Heart left ventricle (tissue), 16 donors: ENCODE results near the gene MDFIC. TPM values are rescaled to one million over a fixed set of nuclear protein-coding genes. Genes with fewer than 3 reads are reported as not detected.

Source experiments
- ATAC-seq, 4 donors: fragments of 200-7000 bp; cut with Tn5 transposase; one replicate each; pipeline ENCODE4 v1.9.1; 2020 to 2022; ENCODE audit warnings: moderate library complexity in 4 of 4, mild to moderate bottlenecking in 3 of 4, moderate number of reproducible peaks in 1 of 4
- DNase-seq, 5 donors: peaks; one replicate each; pipeline ENCODE4 v3.0.0-alpha.2; 2020
- H3K27ac ChIP-seq, 12 donors: fragments of 200-600 bp; sonication (generic) in 4 of 12; one replicate each; pipeline versions ENCODE4 v1.5.0 to v1.8.0; 2016 to 2022; ENCODE audit warnings: mild to moderate bottlenecking in 2 of 12
- H3K27me3 ChIP-seq, 9 donors: fragments of 200-600 bp; sonication (generic) in 2 of 9; one replicate each; pipeline versions ENCODE4 v1.5.1 to v1.8.0; 2016 to 2022; ENCODE audit warnings: mild to moderate bottlenecking in 3 of 9
- H3K36me3 ChIP-seq, 9 donors: fragments of 200-600 bp; sonication (generic) in 2 of 9; one replicate each; pipeline versions ENCODE4 v1.5.0 to v1.8.0; 2018 to 2022; ENCODE audit warnings: mild to moderate bottlenecking in 2 of 9
- H3K4me1 ChIP-seq, 12 donors: fragments of 200-600 bp; sonication (generic) in 4 of 12; one replicate each; pipeline versions ENCODE4 v1.5.0 to v1.8.0; 2016 to 2022; ENCODE audit warnings: mild to moderate bottlenecking in 3 of 12
- H3K4me3 ChIP-seq, 12 donors: fragments of 200-600 bp; sonication (generic) in 4 of 12; one replicate each; pipeline versions ENCODE4 v1.5.0 to v1.8.0; 2017 to 2022; ENCODE audit warnings: mild to moderate bottlenecking in 9 of 12, moderate library complexity in 4 of 12
- H3K9me3 ChIP-seq, 12 donors: fragments of 200-600 bp; sonication (generic) in 4 of 12; one replicate each; pipeline versions ENCODE4 v1.5.0 to v1.8.0; 2016 to 2022; ENCODE audit warnings: mild to moderate bottlenecking in 1 of 12
- CTCF ChIP-seq, 12 donors: fragments of 200-600 bp; sonication (generic) in 4 of 12; IDR thresholded peaks; one replicate each; pipeline versions ENCODE4 v1.5.0 to v1.8.0; 2018 to 2022; ENCODE audit warnings: antibody characterized with exemption in 12 of 12, mild to moderate bottlenecking in 5 of 12
- POLR2A ChIP-seq, 2 donors: fragments of 450-650 bp; IDR thresholded peaks; one replicate each; pipeline ENCODE4 v1.6.1; 2017; ENCODE audit warnings: antibody characterized with exemption in 2 of 2, mild to moderate bottlenecking in 2 of 2, moderate library complexity in 2 of 2
- WGBS, 4 donors: extraction: QIAGEN DNeasy Blood & Tissue Kit in 2 of 4; methylation state at CpG; one replicate each; pipeline versions ENCODE4 v1.1.5 to v1.1.7; 2013 to 2018; 5-methylcytosine and 5-hydroxymethylcytosine counted together
- intact Hi-C, 10 donors: fragments of 100-400 bp; cut with DNase I; formaldehyde crosslinking; loops; one replicate each; pipeline versions ENCODE4 v1.11.1 to v1.14.2; 2022
- polyA plus RNA-seq, 2 donors: library from polyadenylated mRNA; stranded (reverse); fragments of 200-250 nt; gene quantifications; one replicate each; pipeline ENCODE4 v1.2.3, GENCODE V29; 2013
- total RNA-seq, 9 donors: library from RNA; depleted of rRNA in 2 of 9; stranded (reverse); fragments of >200 nt in 2 of 9; fragmentation: NEBNext Ultra II Directional in 3 of 9; extraction: Animal tissue kit (Norgen Biotek cat#: 25700) in 3 of 9; gene quantifications; one replicate each; pipeline versions ENCODE4 v1.1.0 to v1.2.4, GENCODE V29; 2016 to 2023
- donor health status: ischemic (EF 13 %, LVEDD 7.1; RV severe dilation, severe dysfunction).
- donor health status: healthy with polysubstance abuse.
- donor health status: DM: no; HTN: yes; CAD: no.
- donor health status: DM: no; HTN: no; CAD: no.
- donor health status: ischemic (EF 25% LVEDD 6.9; RV normal size, moderate dysfunction).
- donor health status: ischemic (EF 25% LVEDD 5.7; RV mildly dilated, moderate dysfunction).
- donor health status: healthy.
- donor health status: DM: yes; HTN: yes; CAD: no.
- donor health status: ischemic (EF 35%, LVEDD 5.7; RV mildly dilated, moderate dysfunction).
- donor health status: nonischemic (EF 11% LVEDD 7.7; RV severe dilation, severe dysfunction).
- donor health status: DM: yes; HTN: yes; CAD: no.
- donor health status: PGD.
- donor health status: ischemic (EF 29% LVEDD 5.4; RV normal size, mild dysfunction).
- donor health status: nonischemic (EF 23%, LVEDD 6.1; RV moderate dilation, normal function).

Gene MDFIC
- total and polyA plus RNA-seq, 11 donors, result 11.2 to 51.8 (median 28.3) TPM

- 41 to 49% (median 45%) methylated on average over 4 of the region's 4 CpGs for WGBS, 4 donors
- peaks cover 0 to 6% (median 0%) of the 10 kb centered on the region in 9 donors for H3K36me3 ChIP-seq
- TF ChIP-seq CTCF (IDR thresholded peaks at IDR 0.05) (no peak), POLR2A (IDR thresholded peaks at IDR 0.05) (no peak)
- no peaks in the 10 kb centered on the region for H3K9me3 ChIP-seq
- peak in 3 of 4 donors; percentile 36 to 49 (median 45) for ATAC-seq
- H3K4me1 ChIP-seq, result peaks cover 4 to 99% (median 43%) of the 10 kb centered on the region in 12 donors
- H3K4me3 ChIP-seq, result no peak overlapping the region
- H3K27me3 ChIP-seq, result no peaks in the 10 kb centered on the region
- no peak for DNase-seq
- intact Hi-C loops, result no loop called here
- peak overlapping the region in 3 of 12 donors; percentile 21 to 80 (median 26) for H3K27ac ChIP-seq
Observed at GRCh38 chr7:114930107-114930661, 8.3 kb downstream of the MDFIC start.

- ATAC-seq (no peak), DNase-seq (no peak)
- TF ChIP-seq POLR2A (IDR thresholded peaks at IDR 0.05), result no peak
- no peak for TF ChIP-seq CTCF (IDR thresholded peaks at IDR 0.05)
- peaks cover 0 to 6% (median 0%) of the 10 kb centered on the region in 9 donors for H3K36me3 ChIP-seq
- H3K4me3 ChIP-seq, result no peak overlapping the region
- intact Hi-C loops, result no loop called here
- peaks cover 4 to 99% (median 47%) of the 10 kb centered on the region in 12 donors for H3K4me1 ChIP-seq
- 67 to 76% (median 70%) methylated on average over 6 of the region's 6 CpGs for whole genome bisulfite sequencing, 4 donors
- H3K9me3 ChIP-seq, result no peaks in the 10 kb centered on the region
- H3K27ac ChIP-seq, result peak overlapping the region in 3 of 12 donors; percentile 21 to 80 (median 26)
- no peaks in the 10 kb centered on the region for H3K27me3 ChIP-seq
Observed at GRCh38 chr7:114930829-114931655, 9.1 kb downstream of the MDFIC start.

- 91 to 96% (median 94%) methylated on average over 9 of the region's 9 CpGs for WGBS, 4 donors
- peaks cover 4 to 99% (median 48%) of the 10 kb centered on the region in 12 donors for H3K4me1 ChIP-seq
- no peak for ATAC-seq
Observed at GRCh38 chr7:114931656-114932011, 9.7 kb downstream of the MDFIC start.

More at GRCh38 chr7:114931656-114932011, 9.7 kb downstream of the MDFIC start:
- peak overlapping the region in 1 of 12 donors; percentile 80 for H3K27ac ChIP-seq
- intact Hi-C loops, result no loop called here
- H3K27me3 ChIP-seq, result no peaks in the 10 kb centered on the region
- no peak overlapping the region for H3K4me3 ChIP-seq
- no peak for DNase-seq
- peaks cover 0 to 2% (median 0%) of the 10 kb centered on the region in 9 donors for H3K36me3 ChIP-seq
- H3K9me3 ChIP-seq, result no peaks in the 10 kb centered on the region
- no peak for TF ChIP-seq POLR2A (IDR thresholded peaks at IDR 0.05)
- TF ChIP-seq CTCF (IDR thresholded peaks at IDR 0.05), result no peak
